HepG2 (cell line): Measurements from ENCODE around the gene ZMYM1. TPM values are rescaled to one million over a fixed set of nuclear protein-coding genes. Genes with fewer than 3 reads are reported as not detected.

Experiments
- ATAC-seq: fragments of 200-7000 bp; cut with Tn5 transposase; 3 replicates; pipeline ENCODE4 v1.9.1; 2020; ENCODE audit warnings: mild to moderate bottlenecking, moderate library complexity
- BruUV-seq: library from RNA; stranded (reverse); fragments of 400-500 nt; replicated peaks from 2 replicates; lab custom pipeline; 2021; lab: Mats Ljungman, UMichigan
- CTCF ChIA-PET: fragments of 300-600 bp; formaldehyde crosslinking; extraction: SDS; loops from one replicate; lab custom pipeline; 2021; ENCODE audit warnings: low total read pairs, inconsistent platforms, low intra/inter-chr PET ratio; lab: Yijun Ruan, JAX
- POLR2A ChIA-PET: fragments of 350-600 bp; sonication (Branson Sonifier 250); formaldehyde crosslinking; loops from one replicate; lab custom pipeline; 2020; ENCODE audit warnings: antibody characterized with exemption, inconsistent platforms; lab: Yijun Ruan, JAX
- DNase-seq: peaks from one replicate; pipeline ENCODE4 v3.0.0-alpha.2; 2015; ENCODE audit warnings: low spot score
- FAIRE-seq: peaks from 3 replicates; lab custom pipeline; 2011; peaks lifted over from hg19 to GRCh38; lab: Jason Lieb, UNC
- H2AFZ ChIP-seq: one replicate; pipeline ENCODE4 v1.6.1; 2011; ENCODE audit warnings: low read length, inconsistent platforms
- H3K27ac ChIP-seq: fragments of 300-600 bp; 3 replicates; pipeline ENCODE4 v1.8.0; 2011; ENCODE audit warnings: mixed run types, mild to moderate bottlenecking, mixed read lengths, low read length, inconsistent platforms; ENCODE audit not compliant: insufficient read depth; ENCODE audit errors: extremely low read length
- H3K27me3 ChIP-seq, 2 experiments: fragments of 200-600 bp in 1 of 2; 2 replicates in 1 of 2; 3 replicates in 1 of 2; pipeline versions ENCODE4 v1.6.0 to v1.8.0; 2011; ENCODE audit warnings: low read length in 2 of 2, mild to moderate bottlenecking in 2 of 2, moderate library complexity in 2 of 2, inconsistent platforms in 1 of 2; ENCODE audit not compliant: insufficient read depth in 2 of 2, control insufficient read depth in 1 of 2
- H3K36me3 ChIP-seq, 2 experiments: fragments of 200-600 bp in 1 of 2; replicated peaks in 1 of 2; 2 replicates in 1 of 2; 3 replicates in 1 of 2; pipeline versions ENCODE4 v1.5.1 to v1.8.0; 2011; ENCODE audit warnings: low read length in 2 of 2, inconsistent platforms in 1 of 2; ENCODE audit not compliant: insufficient read depth in 2 of 2, control insufficient read depth in 1 of 2
- H3K4me1 ChIP-seq: 2 replicates; pipeline ENCODE4 v1.5.1; 2012; ENCODE audit warnings: low read length, inconsistent platforms; ENCODE audit not compliant: insufficient read depth
- H3K4me2 ChIP-seq: 2 replicates; pipeline ENCODE4 v1.6.0; 2011; ENCODE audit warnings: low read depth, low read length, inconsistent platforms
- H3K4me3 ChIP-seq, 3 experiments: fragments of 200-600 bp in 1 of 3; sonication (generic), shearing (Covaris generic) in 1 of 3; replicated peaks in 1 of 3; 2 replicates each; pipeline ENCODE4 v1.5.1; 2011 to 2016; ENCODE audit warnings: low read length in 3 of 3, inconsistent platforms in 2 of 3, low read depth in 2 of 3, mild to moderate bottlenecking in 2 of 3, control low read depth in 1 of 3, mixed read lengths in 1 of 3; ENCODE audit not compliant: insufficient read depth in 1 of 3
- H3K79me2 ChIP-seq: one replicate; pipeline ENCODE4 v1.6.1; 2011; ENCODE audit warnings: low read length, inconsistent platforms; ENCODE audit not compliant: insufficient read depth
- H3K9ac ChIP-seq: 2 replicates; pipeline ENCODE4 v1.6.0; 2011; ENCODE audit warnings: mild to moderate bottlenecking, low read depth, low read length, inconsistent platforms; ENCODE audit not compliant: insufficient read depth
- H3K9me3 ChIP-seq: 2 replicates; pipeline ENCODE4 v1.5.1; 2012; ENCODE audit warnings: mild to moderate bottlenecking, low read length
- H4K20me1 ChIP-seq: 2 replicates; pipeline ENCODE4 v1.6.0; 2011; ENCODE audit warnings: inconsistent platforms, mild to moderate bottlenecking, low read length, moderate library complexity; ENCODE audit not compliant: insufficient read depth
- DBP ChIP-seq: sonication (generic); formaldehyde crosslinking; IDR thresholded peaks from 2 replicates; pipeline ENCODE4 v1.4.0; 2020; ENCODE audit warnings: missing genetic modification reagents; ENCODE audit errors: not compliant biosample characterization
- FOXA1 ChIP-seq, 2 experiments: fragments of 450-650 bp in 1 of 2; sonication (generic) in 1 of 2; formaldehyde crosslinking in 1 of 2; IDR thresholded peaks; 2 replicates each; pipeline versions ENCODE4 v1.4.0 to v1.6.1; 2016 to 2020; ENCODE audit warnings: missing genetic modification reagents in 1 of 2
- GMEB1 ChIP-seq: sonication (generic); formaldehyde crosslinking; IDR thresholded peaks from 2 replicates; pipeline ENCODE4 v1.5.1; 2020; ENCODE audit warnings: missing genetic modification reagents, mild to moderate bottlenecking, borderline replicate concordance
- GMEB2 ChIP-seq: IDR thresholded peaks from 2 replicates; pipeline ENCODE4 v1.6.1; 2016; ENCODE audit warnings: missing biosample characterization, missing genetic modification reagents, low read depth
- MLXIP ChIP-seq: sonication (generic); formaldehyde crosslinking; IDR thresholded peaks from 2 replicates; pipeline ENCODE4 v1.9.0; 2021; ENCODE audit warnings: missing genetic modification reagents, borderline replicate concordance
- POLR2A ChIP-seq, 2 experiments: IDR thresholded peaks; 2 replicates each; pipeline ENCODE4 v1.6.1; 2011; ENCODE audit warnings: low read depth in 2 of 2, low read length in 2 of 2, mild to moderate bottlenecking in 1 of 2, moderate library complexity in 1 of 2; ENCODE audit not compliant: insufficient read depth in 1 of 2
- SRSF9 ChIP-seq: fragments of 200-400 bp; formaldehyde crosslinking; IDR thresholded peaks from 2 replicates; pipeline ENCODE4 v1.6.1; 2018; ENCODE audit warnings: borderline replicate concordance, mild to moderate bottlenecking, low read depth, low read length; ENCODE audit not compliant: insufficient read depth, poor library complexity, severe bottlenecking
- THAP7 ChIP-seq: sonication (generic); formaldehyde crosslinking; IDR thresholded peaks from 2 replicates; pipeline ENCODE4 v1.8.1; 2023; ENCODE audit warnings: mild to moderate bottlenecking, missing genetic modification reagents
- ZBTB21 ChIP-seq: sonication (generic); formaldehyde crosslinking; IDR thresholded peaks from 2 replicates; pipeline ENCODE4 v1.4.0; 2020; ENCODE audit warnings: missing genetic modification reagents
- ZBTB33 ChIP-seq: sonication (generic); formaldehyde crosslinking; IDR thresholded peaks from 2 replicates; pipeline ENCODE4 v1.4.0; 2020; ENCODE audit warnings: missing genetic modification reagents
- ZNF331 ChIP-seq: sonication (generic); formaldehyde crosslinking; IDR thresholded peaks from 2 replicates; pipeline ENCODE4 v1.4.0; 2020; ENCODE audit warnings: missing genetic modification reagents
- ZNF343 ChIP-seq: sonication (generic); formaldehyde crosslinking; IDR thresholded peaks from 2 replicates; pipeline ENCODE4 v1.4.0; 2020; ENCODE audit warnings: mild to moderate bottlenecking, missing genetic modification reagents
- ZNF839 ChIP-seq: sonication (generic); formaldehyde crosslinking; IDR thresholded peaks from 2 replicates; pipeline ENCODE4 v1.4.0; 2020; ENCODE audit warnings: missing genetic modification reagents, mild to moderate bottlenecking, borderline replicate concordance
- ZZZ3 ChIP-seq: sonication (generic); formaldehyde crosslinking; IDR thresholded peaks from 2 replicates; pipeline ENCODE4 v1.4.0; 2020; ENCODE audit warnings: missing genetic modification reagents, mild to moderate bottlenecking, borderline replicate concordance
- WGBS: methylation state at CpG from one replicate; pipeline ENCODE4 v1.1.6; 2017; ENCODE audit warnings: low lambda C conversion rate; 5-methylcytosine and 5-hydroxymethylcytosine counted together
- in situ Hi-C: cut with HindIII; loops from 2 replicates; pipeline ENCODE4 v1.10.0; 2017; ENCODE audit warnings: low pct_unique_long_range_greater_than_20kb; ENCODE audit not compliant: extremely low pct_ligation_motif_present
- intact Hi-C: fragments of 100-400 bp; cut with micrococcal nuclease; formaldehyde crosslinking; loops from one replicate; pipeline ENCODE4 v1.10.0; 2022; ENCODE audit not compliant: unreplicated experiment
- polyA plus RNA-seq, 8 experiments: library from polyadenylated mRNA; depleted of rRNA in 3 of 8; stranded (reverse) in 7 of 8; unstranded in 1 of 8; fragments of >200 nt; fragmentation: Illumina TruSeq in 4 of 8; extraction: Trizol in 4 of 8; gene quantifications; 2 replicates each; pipeline versions ENCODE4 v1.2.1 to v1.2.3, GENCODE V29; 2011 to 2016; ENCODE audit warnings: low read depth in 4 of 8, missing spikeins in 1 of 8, mixed read lengths in 1 of 8; ENCODE audit not compliant: insufficient read depth in 1 of 8
- total RNA-seq, 5 experiments: library from RNA; depleted of rRNA; stranded (reverse); fragments of >200 nt; fragmentation: Illumina TruSeq; extraction: Trizol; gene quantifications; 2 replicates each; pipeline ENCODE4 v1.2.3, GENCODE V29; 2016; ENCODE audit warnings: low read depth in 1 of 5

Gene ZMYM1
- total and polyA plus RNA-seq, 2 of the 13 experiments (the other 11 are each of a cell fraction or from before 2014, with no cell fraction given), result 10.0 to 16.2 TPM

- WGBS, result 49% methylated on average over 5 of the region's 5 CpGs
- peak overlapping the region; percentile 54 for H2AFZ ChIP-seq
- no peaks in the 10 kb centered on the region for H3K9me3 ChIP-seq
- no peak overlapping the region for H3K27ac ChIP-seq
- H3K4me2 ChIP-seq, result peak overlapping the region; percentile 30; the same call in 1 of the 2 replicates
- ATAC-seq (peak; percentile 54), FAIRE-seq (no peak), DNase-seq (no peak)
- BruUV-seq, result no TSS peak
- POLR2A ChIA-PET, result interaction anchor here (0.6 to 1.4 kb wide), 2 partner anchors 15 to 125 kb away, joined by 3 to 4 read pairs; partner anchors contain the start of gene ZMYM6
- H3K9ac ChIP-seq, result no peak overlapping the region
- 0 out of 5 replicates have a peak, but pooled peaks cover 0 to 4% of the 10 kb centered on the region in 2 experiments for H3K27me3 ChIP-seq
- H3K4me1 ChIP-seq, result peaks cover 11% of the 10 kb centered on the region
- CTCF ChIA-PET, result no interaction called here
- intact Hi-C loops (no loop called here), in situ Hi-C loops (no loop called here)
- H3K4me3 ChIP-seq, result no peak overlapping the region
- H3K36me3 ChIP-seq, result no peaks in the 10 kb centered on the region
- no peaks in the 10 kb centered on the region for H3K79me2 ChIP-seq
- H4K20me1 ChIP-seq, result no peaks in the 10 kb centered on the region
- TF ChIP-seq POLR2A (IDR thresholded peaks at IDR 0.05; ENCODE audit: insufficient read depth in 1 of 2, low read depth in 2 of 2, low read length in 2 of 2), result no peak
- TF ChIP-seq ZZZ3 (CRISPR knock-in tag), result no peak
- TF ChIP-seq DBP (CRISPR knock-in tag), result no peak
- TF ChIP-seq ZNF839 (CRISPR knock-in tag), result no peak
- no peak for TF ChIP-seq ZNF331 (CRISPR knock-in tag)
- TF ChIP-seq GMEB1 (CRISPR knock-in tag), result no peak
- no peak for TF ChIP-seq MLXIP
- TF ChIP-seq THAP7 (CRISPR knock-in tag), result no peak
- TF ChIP-seq ZNF343, result no peak
- TF ChIP-seq SRSF9, result no peak
- no peak for TF ChIP-seq ZBTB33 (CRISPR knock-in tag)
- no peak for TF ChIP-seq GMEB2
- TF ChIP-seq ZBTB21 (CRISPR knock-in tag), result no peak
- no peak for TF ChIP-seq FOXA1 (IDR thresholded peaks at IDR 0.05)
- no peak for TF ChIP-seq FOXA1 (CRISPR knock-in tag; IDR thresholded peaks at IDR 0.05)
Observed at GRCh38 chr1:35046730-35047129, 32.5 kb upstream of the ZMYM1 start.
